GM13977 (cell line): ENCODE data around the gene RIMS4.

Experiments used
- DNase-seq: peaks from one replicate; pipeline ENCODE4 v3.0.0; 2012; ENCODE audit warnings: low spot score
- in situ Hi-C: fragments of 300-500 bp; cut with MboI; formaldehyde crosslinking; loops from one replicate; pipeline ENCODE4 v1.12.0; 2022; ENCODE audit warnings: low sequenced_read_pairs, low pct_unique_long_range_greater_than_20kb, mixed read lengths, inconsistent platforms; ENCODE audit not compliant: unreplicated experiment
- TF ChIP-seq, protein P1 (sequence below): IDR thresholded peaks from 2 replicates; pipeline ENCODE4 v1.5.1; 2012; ENCODE audit warnings: mild to moderate bottlenecking, control low read depth; ENCODE audit not compliant: insufficient read depth; ENCODE audit errors: extremely low read depth, missing control alignments

The RIMS4 gene

GRCh38 chr20:44716309-44717106, 93.8 kb downstream of the RIMS4 start:
- TF ChIP-seq, protein P1, sequence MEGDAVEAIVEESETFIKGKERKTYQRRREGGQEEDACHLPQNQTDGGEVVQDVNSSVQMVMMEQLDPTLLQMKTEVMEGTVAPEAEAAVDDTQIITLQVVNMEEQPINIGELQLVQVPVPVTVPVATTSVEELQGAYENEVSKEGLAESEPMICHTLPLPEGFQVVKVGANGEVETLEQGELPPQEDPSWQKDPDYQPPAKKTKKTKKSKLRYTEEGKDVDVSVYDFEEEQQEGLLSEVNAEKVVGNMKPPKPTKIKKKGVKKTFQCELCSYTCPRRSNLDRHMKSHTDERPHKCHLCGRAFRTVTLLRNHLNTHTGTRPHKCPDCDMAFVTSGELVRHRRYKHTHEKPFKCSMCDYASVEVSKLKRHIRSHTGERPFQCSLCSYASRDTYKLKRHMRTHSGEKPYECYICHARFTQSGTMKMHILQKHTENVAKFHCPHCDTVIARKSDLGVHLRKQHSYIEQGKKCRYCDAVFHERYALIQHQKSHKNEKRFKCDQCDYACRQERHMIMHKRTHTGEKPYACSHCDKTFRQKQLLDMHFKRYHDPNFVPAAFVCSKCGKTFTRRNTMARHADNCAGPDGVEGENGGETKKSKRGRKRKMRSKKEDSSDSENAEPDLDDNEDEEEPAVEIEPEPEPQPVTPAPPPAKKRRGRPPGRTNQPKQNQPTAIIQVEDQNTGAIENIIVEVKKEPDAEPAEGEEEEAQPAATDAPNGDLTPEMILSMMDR = no peak
- DNase-seq = no peak
- in situ Hi-C loops = no loop called here

GRCh38 chr20:44715499-44716308, 94.6 kb downstream of the RIMS4 start:
- in situ Hi-C loops = no loop called here
- no peak for DNase-seq
- TF ChIP-seq, protein P1 = no peak

DNA sequence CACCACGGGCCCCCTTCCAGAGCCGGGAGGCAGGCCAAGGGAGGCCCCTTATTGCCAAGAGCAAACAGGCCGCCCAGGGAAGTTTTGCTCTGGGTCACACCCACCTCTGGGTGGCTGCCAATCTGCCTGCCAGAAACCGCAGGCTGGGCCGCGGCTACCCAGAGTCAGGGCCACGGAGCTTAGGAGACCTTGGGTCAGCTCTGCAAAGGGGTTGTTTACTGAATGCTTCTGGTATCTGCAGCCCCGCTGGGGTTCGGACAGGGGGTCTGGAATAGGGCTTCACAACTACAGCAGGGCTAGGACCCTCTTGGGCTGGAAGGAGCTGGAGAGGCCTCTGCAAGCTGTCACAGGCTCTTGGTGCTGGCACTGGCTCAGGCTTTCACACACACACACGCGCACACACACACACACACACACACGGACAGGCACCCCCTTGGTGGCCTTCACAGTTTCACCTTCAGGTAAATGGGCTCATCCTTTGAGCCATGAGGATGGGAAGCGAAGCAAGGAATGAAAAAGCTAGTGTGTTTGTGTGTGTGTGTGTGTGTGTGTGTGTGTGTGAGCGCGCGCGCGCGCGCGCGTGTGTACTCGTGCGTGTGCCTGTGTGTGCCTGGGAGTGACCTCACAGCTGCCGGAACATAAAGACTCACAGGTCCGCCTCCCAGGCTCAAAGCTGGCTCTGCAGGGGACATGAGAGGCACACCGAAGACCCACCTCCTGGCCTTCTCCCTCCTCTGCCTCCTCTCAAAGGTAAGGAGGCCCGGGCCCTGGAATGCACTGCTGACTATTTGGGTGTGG, 95.4 kb downstream of the RIMS4 start, which contains the start of gene CCN5:
CCN5 (plus strand) TSS at position 669 of the 798 bp plus-strand sequence; CDS start at position 691, 22 bp downstream.
- no peak for DNase-seq
- TF ChIP-seq, protein P1 = no peak
- in situ Hi-C loops = no loop called here

- TF ChIP-seq, protein P1 = no peak
- no peak for DNase-seq
- in situ Hi-C loops = no loop called here
Observed at GRCh38 chr20:44714102-44714700, 96.1 kb downstream of the RIMS4 start.

GRCh38 chr20:44711237-44711636, 99.1 kb downstream of the RIMS4 start:
- TF ChIP-seq, protein P1 = no peak
- in situ Hi-C loops = no loop called here
- DNase-seq = no peak

GRCh38 chr20:44709797-44710196, 100.5 kb downstream of the RIMS4 start:
- in situ Hi-C loops = no loop called here
- TF ChIP-seq, protein P1 = no peak
- DNase-seq = no peak
